Lower leg skin (tissue), 4 donors: Measurements from ENCODE around the gene TBC1D8. TPM values are rescaled to one million over a fixed set of nuclear protein-coding genes. Genes with fewer than 3 reads are reported as not detected.

Experiments used
- DNase-seq, 2 donors: peaks; one replicate each; pipeline ENCODE4 v3.0.0-alpha.2; 2019; ENCODE audit warnings: low spot score in 2 of 2
- H3K4me3 ChIP-seq: fragments of 200-600 bp; sonication (generic); 2 replicates; pipeline ENCODE4 v1.5.1; 2017; ENCODE audit warnings: mild to moderate bottlenecking, low read depth; ENCODE audit not compliant: poor library complexity, severe bottlenecking
- POLR2A ChIP-seq, 2 donors: fragments of 450-650 bp; IDR thresholded peaks; one replicate each; pipeline ENCODE4 v1.6.1; 2016 to 2017; ENCODE audit warnings: antibody characterized with exemption in 2 of 2, mild to moderate bottlenecking in 1 of 2, moderate library complexity in 1 of 2
- WGBS, 2 donors: methylation state at CpG; one replicate each; pipeline ENCODE4 v1.1.5; 2018; 5-methylcytosine and 5-hydroxymethylcytosine counted together
- intact Hi-C: fragments of 100-400 bp; cut with DNase I; formaldehyde crosslinking; loops from one replicate; pipeline ENCODE4 v1.15.0; 2023; ENCODE audit warnings: low total_unique reads
- total RNA-seq, 4 donors: library from RNA; depleted of rRNA; stranded (reverse); fragments of >200 nt; gene quantifications; one replicate each; pipeline ENCODE4 v1.1.0, GENCODE V29; 2016
- TF ChIP-seq, protein P1 (sequence below), 3 donors: fragments of 450-650 bp; IDR thresholded peaks; one replicate each; pipeline ENCODE4 v1.5.1; 2016; ENCODE audit warnings: antibody characterized with exemption in 3 of 3, mild to moderate bottlenecking in 3 of 3, moderate library complexity in 2 of 3

TBC1D8 gene
- total RNA-seq, 4 donors from 2014 or later, result 29.4 to 102 (median 46.1) TPM

DNA sequence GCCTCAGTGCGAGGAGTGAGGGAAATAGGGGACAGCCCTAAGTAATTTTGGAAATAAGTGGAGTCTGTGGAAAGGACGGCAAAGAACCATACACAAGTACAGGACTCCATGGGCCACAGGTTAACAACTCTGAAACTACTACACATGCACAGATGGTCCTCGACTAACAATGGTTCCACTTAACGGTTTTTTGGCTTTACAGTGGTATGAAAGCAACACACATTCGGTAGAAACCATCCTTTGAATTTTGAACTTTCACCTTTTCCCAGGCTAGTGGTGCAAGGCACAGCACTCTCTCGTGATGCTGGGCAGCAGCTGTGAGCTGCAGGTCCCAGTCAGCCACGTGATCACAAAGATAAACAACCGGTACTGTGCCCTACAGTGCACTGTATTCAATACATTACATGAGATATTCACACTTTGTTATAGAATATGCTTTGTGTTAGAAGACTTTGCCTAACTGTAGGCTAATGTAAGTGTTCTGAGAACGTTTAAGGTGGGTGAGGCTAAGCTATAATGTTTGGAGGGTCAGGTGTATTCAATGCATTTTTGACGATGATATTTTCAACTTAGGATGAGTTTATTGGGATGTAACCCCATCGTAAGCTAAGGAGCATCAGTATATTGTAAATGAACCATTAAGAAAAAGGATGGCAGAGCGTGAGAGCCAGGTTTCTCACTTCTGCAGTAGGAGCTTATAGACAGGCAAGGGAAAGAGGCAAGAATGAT is 44.6 kb downstream of the TBC1D8 start:
- TF ChIP-seq, protein P1, sequence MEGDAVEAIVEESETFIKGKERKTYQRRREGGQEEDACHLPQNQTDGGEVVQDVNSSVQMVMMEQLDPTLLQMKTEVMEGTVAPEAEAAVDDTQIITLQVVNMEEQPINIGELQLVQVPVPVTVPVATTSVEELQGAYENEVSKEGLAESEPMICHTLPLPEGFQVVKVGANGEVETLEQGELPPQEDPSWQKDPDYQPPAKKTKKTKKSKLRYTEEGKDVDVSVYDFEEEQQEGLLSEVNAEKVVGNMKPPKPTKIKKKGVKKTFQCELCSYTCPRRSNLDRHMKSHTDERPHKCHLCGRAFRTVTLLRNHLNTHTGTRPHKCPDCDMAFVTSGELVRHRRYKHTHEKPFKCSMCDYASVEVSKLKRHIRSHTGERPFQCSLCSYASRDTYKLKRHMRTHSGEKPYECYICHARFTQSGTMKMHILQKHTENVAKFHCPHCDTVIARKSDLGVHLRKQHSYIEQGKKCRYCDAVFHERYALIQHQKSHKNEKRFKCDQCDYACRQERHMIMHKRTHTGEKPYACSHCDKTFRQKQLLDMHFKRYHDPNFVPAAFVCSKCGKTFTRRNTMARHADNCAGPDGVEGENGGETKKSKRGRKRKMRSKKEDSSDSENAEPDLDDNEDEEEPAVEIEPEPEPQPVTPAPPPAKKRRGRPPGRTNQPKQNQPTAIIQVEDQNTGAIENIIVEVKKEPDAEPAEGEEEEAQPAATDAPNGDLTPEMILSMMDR (IDR thresholded peaks at IDR 0.05), result no peak
- no peak for TF ChIP-seq POLR2A (IDR thresholded peaks at IDR 0.05)
- no peak overlapping the region for H3K4me3 ChIP-seq
- no peak for DNase-seq
- WGBS, 2 donors, result 85 to 86% methylated on average over 12 of the region's 12 CpGs
- intact Hi-C loops, result no loop called here

DNA sequence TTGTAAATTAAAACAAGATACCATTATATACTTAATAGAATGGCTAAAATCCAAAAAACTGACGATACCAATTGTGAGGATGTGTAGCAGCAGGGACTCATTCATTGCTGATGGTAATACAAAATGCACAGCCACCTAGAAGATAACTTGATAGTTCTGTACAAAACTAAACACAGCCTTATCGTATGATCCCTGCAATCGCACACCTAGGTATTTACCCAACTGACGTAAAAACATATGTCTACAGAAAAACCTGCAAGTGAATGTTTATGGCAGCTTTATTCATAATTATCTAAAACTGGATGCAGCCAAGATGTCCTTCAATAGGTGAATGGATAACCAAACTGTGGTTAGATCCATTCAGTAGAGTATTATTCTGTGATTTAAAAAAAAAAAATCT is 45.5 kb downstream of the TBC1D8 start:
- DNase-seq, result no peak
- intact Hi-C loops, result no loop called here
- 85 to 89% methylated on average over 4 of the region's 4 CpGs for WGBS, 2 donors
- no peak overlapping the region for H3K4me3 ChIP-seq
- TF ChIP-seq, protein P1 (IDR thresholded peaks at IDR 0.05), result no peak
- TF ChIP-seq POLR2A (IDR thresholded peaks at IDR 0.05), result no peak

DNA sequence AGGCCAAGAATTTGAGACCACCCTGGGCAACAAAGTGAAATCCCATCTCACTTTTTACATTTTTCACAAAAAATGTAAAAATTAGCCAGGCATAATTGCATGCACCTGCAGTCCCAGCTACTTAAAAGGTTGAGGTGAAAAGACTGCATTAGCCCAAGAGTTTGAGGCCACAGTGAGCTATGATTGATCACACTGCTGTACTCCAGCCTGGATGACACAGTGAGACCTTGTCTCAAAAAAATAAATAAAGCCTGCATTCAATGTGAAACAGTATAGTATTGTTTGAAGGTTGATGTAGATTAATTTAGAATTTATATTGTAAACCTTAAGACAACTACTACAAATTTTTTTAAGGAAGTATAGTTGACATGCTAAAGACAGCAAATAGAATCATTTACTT is 53.5 kb downstream of the TBC1D8 start:
- TF ChIP-seq, protein P1 (IDR thresholded peaks at IDR 0.05), result no peak
- no peak for TF ChIP-seq POLR2A (IDR thresholded peaks at IDR 0.05)
- DNase-seq, result no peak
- intact Hi-C loops, result no loop called here
- H3K4me3 ChIP-seq, result no peak overlapping the region

DNA sequence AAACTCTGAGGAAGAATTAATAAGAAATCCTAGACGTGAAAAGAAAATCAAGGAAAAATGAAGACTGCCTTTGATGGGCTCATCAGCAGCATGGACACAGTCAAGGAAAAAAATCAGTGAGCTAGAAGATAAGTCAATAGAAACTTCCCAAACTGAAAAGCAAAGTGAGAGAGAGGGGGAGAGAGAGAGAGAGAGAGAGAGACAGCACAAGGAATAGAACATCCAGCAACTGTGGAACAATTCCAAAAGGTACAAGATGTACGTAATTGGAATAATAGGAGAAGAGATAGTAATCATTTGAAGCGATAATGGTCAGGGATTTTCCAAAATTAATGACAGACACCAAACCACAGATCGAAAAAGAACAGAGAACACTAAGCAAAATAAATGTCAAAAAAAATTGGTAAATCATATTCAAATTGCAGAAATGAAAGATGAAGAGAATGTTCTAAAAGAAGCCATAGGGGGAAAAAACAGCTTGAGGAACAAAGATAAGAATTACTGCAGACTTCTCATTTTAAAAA is 54.5 kb downstream of the TBC1D8 start:
- WGBS, 2 donors, result 83 to 95% methylated on average over 4 of the region's 4 CpGs
- DNase-seq, result no peak
- no peak overlapping the region for H3K4me3 ChIP-seq
- TF ChIP-seq, protein P1 (IDR thresholded peaks at IDR 0.05), result no peak
- TF ChIP-seq POLR2A (IDR thresholded peaks at IDR 0.05), result no peak
- intact Hi-C loops, result no loop called here

DNA sequence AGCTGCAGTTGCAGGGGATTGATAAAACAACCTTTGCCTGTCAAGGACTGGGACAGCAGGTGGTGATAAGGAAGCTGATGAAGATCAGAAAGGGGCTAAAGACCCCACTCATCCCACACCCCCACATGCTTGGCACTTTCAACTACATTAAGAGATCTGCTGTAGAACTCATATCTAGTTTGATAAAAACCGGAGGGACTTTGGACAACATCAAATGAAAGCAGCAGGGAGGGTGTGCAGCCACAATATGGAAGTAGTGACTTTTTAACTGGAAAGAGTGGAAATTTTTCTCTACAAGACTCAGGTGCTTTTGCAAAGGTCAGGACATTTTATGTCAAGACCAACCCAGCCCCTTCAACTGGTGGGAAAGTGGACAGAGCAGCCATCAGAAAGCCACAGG is 56.8 kb downstream of the TBC1D8 start:
- intact Hi-C loops, result no loop called here
- H3K4me3 ChIP-seq, result no peak overlapping the region
- 92 to 100% methylated on average over 1 of the region's 1 CpG for WGBS, 2 donors
- no peak for DNase-seq
- TF ChIP-seq, protein P1 (IDR thresholded peaks at IDR 0.05), result no peak
- TF ChIP-seq POLR2A (IDR thresholded peaks at IDR 0.05), result no peak
